Small intestine (tissue), 7 donors: ENCODE results near the gene CLSTN3. TPM values are rescaled to one million over a fixed set of nuclear protein-coding genes. Genes with fewer than 3 reads are reported as not detected.
"Not testable (repeated sequence)": the region's sequence is repeated elsewhere in the genome, so short reads cannot be mapped to it uniquely, and the experiment has no call there.

Experiments
- DNase-seq, 2 donors: peaks; one replicate each; pipeline versions ENCODE4 v3.0.0 to v3.0.0-alpha.2; 2013
- FAIRE-seq: peaks from 2 replicates; lab custom pipeline; 2012; peaks lifted over from hg19 to GRCh38; lab: Jason Lieb, UNC
- H3K27ac ChIP-seq, 3 donors: one replicate each; pipeline ENCODE4 v1.5.1; 2013; ENCODE audit warnings: low read length in 2 of 3, mild to moderate bottlenecking in 2 of 3, control low read depth in 1 of 3, inconsistent platforms in 1 of 3, low read depth in 1 of 3, moderate library complexity in 1 of 3
- H3K27me3 ChIP-seq, 3 donors: one replicate each; pipeline ENCODE4 v1.6.1; 2013; ENCODE audit warnings: low read length in 3 of 3, inconsistent platforms in 1 of 3; ENCODE audit not compliant: control insufficient read depth in 3 of 3, insufficient read depth in 3 of 3
- H3K36me3 ChIP-seq, 3 donors: one replicate each; pipeline ENCODE4 v1.6.1; 2013; ENCODE audit warnings: low read length in 3 of 3, inconsistent platforms in 1 of 3, low read depth in 1 of 3, mild to moderate bottlenecking in 1 of 3, moderate library complexity in 1 of 3; ENCODE audit not compliant: control insufficient read depth in 3 of 3, insufficient read depth in 2 of 3
- H3K4me1 ChIP-seq, 3 donors: one replicate each; pipeline ENCODE4 v1.6.1; 2013; ENCODE audit warnings: low read length in 2 of 3, inconsistent platforms in 1 of 3, low read depth in 1 of 3, mild to moderate bottlenecking in 1 of 3, moderate library complexity in 1 of 3; ENCODE audit not compliant: control insufficient read depth in 3 of 3, insufficient read depth in 2 of 3
- H3K4me3 ChIP-seq, 3 donors: one replicate each; pipeline ENCODE4 v1.5.1; 2013; ENCODE audit warnings: low read length in 3 of 3, control low read depth in 1 of 3, inconsistent platforms in 1 of 3, low read depth in 1 of 3, mild to moderate bottlenecking in 1 of 3, moderate library complexity in 1 of 3
- H3K9me3 ChIP-seq, 2 donors: one replicate each; pipeline ENCODE4 v1.6.1; 2013; ENCODE audit warnings: low read depth in 1 of 2, low read length in 1 of 2; ENCODE audit not compliant: control insufficient read depth in 2 of 2, insufficient read depth in 1 of 2
- WGBS, 3 donors: extraction: QIAGEN DNeasy Blood & Tissue Kit; methylation state at CpG; one replicate each; pipeline ENCODE4 v1.1.7; 2013; 5-methylcytosine and 5-hydroxymethylcytosine counted together
- polyA plus RNA-seq, 4 donors: library from polyadenylated mRNA; stranded (reverse) in 3 of 4; unstranded in 1 of 4; fragments of 200-250 nt in 3 of 4; fragments of 120-200 nt in 1 of 4; gene quantifications; one replicate each; pipeline versions ENCODE4 v1.2.1 to v1.2.3, GENCODE V29; 2013
- donor health status: healthy with polysubstance abuse.
- donor health status: control.
- donor health status: control.
- donor health status: Bipolar disorder and iron deficiency.
- donor health status: healthy.

CLSTN3 gene
- polyA plus RNA-seq, 4 donors, result 6.5 to 61.6 (median 13.8) TPM

DNA sequence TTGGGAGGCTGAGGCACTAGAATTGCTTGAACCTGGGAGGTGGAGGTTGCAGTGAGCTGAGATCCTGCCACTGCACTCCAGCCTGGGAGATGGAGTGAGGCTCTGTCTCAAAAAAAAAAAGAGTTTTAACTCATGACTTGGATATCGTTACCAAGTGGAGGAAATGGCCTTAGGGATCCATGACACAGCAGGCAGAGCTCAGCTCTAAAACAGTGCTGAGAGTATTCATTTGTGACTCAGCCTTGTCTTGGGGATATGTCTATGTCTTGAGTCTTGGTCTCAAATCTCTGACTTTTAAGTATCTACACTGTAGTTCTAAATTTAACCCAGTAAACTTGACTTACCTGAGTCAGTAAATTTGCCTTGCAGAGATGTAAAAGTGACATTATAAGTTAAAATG lies 50.5 kb downstream of the CLSTN3 start:
- H3K4me3 ChIP-seq, result no peak overlapping the region
- FAIRE-seq (no peak), DNase-seq (no peak)
- H3K36me3 ChIP-seq, result no peaks in the 10 kb centered on the region
- peaks cover 0 to 4% (median 0%) of the 10 kb centered on the region in 3 donors for H3K27me3 ChIP-seq
- no peaks in the 10 kb centered on the region for H3K9me3 ChIP-seq
- 65 to 91% (median 73%) methylated on average over 1 of the region's 1 CpG for WGBS, 3 donors
- H3K27ac ChIP-seq, result no peak overlapping the region
- H3K4me1 ChIP-seq, result no peaks in the 10 kb centered on the region

DNA sequence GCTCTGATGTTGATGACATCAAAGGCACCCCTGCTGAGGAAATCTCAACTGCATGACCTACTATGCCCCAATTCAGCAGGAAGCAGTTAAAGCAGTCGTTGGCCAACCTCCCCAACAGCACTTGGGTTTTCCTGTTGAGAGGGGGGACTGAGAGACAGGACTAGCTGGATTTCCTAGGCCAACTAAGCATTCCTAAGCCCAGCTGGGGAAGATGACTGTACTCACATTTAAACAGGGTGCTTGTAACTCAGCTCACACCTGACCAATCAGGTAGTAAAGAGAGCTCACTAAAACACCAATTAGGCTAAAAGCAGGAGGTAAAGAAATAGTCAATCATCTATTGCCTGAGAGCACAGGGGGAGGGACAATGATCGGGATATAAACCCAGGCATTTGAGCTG lies 55.9 kb downstream of the CLSTN3 start:
- H3K36me3 ChIP-seq, DNase-seq, H3K9me3 ChIP-seq, H3K4me3 ChIP-seq, H3K27me3 ChIP-seq, H3K27ac ChIP-seq, FAIRE-seq: not testable (repeated sequence)
- peaks cover 0 to 10% (median 0%) of the 10 kb centered on the region in 3 donors for H3K4me1 ChIP-seq
- 45 to 69% (median 65%) methylated on average over 2 of the region's 2 CpGs for WGBS, 3 donors

DNA sequence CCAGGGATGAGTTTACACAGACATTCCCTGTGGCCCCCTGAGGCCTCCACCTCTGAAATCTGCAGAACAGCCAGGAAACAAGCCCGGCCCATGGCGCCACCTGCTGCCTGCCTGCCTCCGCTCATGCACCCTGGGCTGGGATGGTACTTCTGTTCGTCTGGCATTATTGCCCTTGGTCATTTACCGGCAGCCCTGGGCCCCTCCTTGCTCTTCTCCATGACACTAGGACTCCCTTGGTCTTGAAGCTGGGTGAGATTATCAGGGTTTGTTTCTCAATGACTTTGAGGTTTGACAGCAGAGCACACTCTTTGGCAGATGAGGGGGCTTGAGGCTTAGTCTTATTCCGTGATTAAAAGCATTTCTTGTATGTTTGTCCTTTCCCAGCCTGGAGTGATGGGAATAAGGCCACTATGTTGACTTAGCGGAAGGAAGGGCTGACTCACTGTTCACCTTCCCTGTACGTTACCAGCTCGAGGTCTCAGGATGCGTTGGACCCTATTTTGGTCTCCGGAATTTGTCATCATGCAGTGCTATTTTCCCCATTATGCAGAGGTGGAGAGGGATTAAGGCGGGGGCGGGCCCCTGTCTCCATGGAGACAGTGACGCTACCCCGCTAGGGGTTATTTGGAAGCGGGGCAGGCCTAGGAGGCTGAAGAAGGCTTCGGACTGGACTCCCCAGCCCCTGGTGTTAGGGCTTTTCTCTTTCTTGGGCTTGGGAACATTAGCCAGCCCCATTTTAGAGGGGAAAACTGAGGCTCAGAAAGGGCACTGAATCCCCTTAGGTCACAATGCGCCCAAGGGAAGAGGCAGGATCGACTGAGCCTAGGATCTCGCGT lies 58.6 kb downstream of the CLSTN3 start:
- no peaks in the 10 kb centered on the region for H3K27me3 ChIP-seq
- no peaks in the 10 kb centered on the region for H3K9me3 ChIP-seq
- WGBS, 3 donors, result 1 to 3% (median 2%) methylated on average over 21 of the region's 21 CpGs
- FAIRE-seq, result no peak
- DNase-seq, result peak; percentile 53 to 86
- H3K4me3 ChIP-seq, result peak overlapping the region; percentile 79 to 91 (median 80)
- peaks cover 0 to 4% (median 1%) of the 10 kb centered on the region in 3 donors for H3K36me3 ChIP-seq
- peak overlapping the region in 2 of 3 donors; percentile 68 to 92 for H3K27ac ChIP-seq
- H3K4me1 ChIP-seq, result peaks cover 0 to 10% (median 0%) of the 10 kb centered on the region in 3 donors

GRCh38 chr12:7189398-7190267 lies 59.5 kb downstream of the CLSTN3 start, which contains the start of gene PEX5:
PEX5 (plus strand) TSS chr12:7189686; CDS start chr12:7190378, 692 bp downstream.
- WGBS, 3 donors, result 0 to 1% (median 0%) methylated on average over 52 to 68 of the region's 68 CpGs
- no peaks in the 10 kb centered on the region for H3K9me3 ChIP-seq
- FAIRE-seq (no peak), DNase-seq (peak; percentile 95)
- peaks cover 0 to 10% (median 0%) of the 10 kb centered on the region in 3 donors for H3K4me1 ChIP-seq
- peaks cover 0 to 5% (median 4%) of the 10 kb centered on the region in 3 donors for H3K36me3 ChIP-seq
- H3K4me3 ChIP-seq, result peak within 1 kb of the TSS; percentile 79 to 91 (median 80)
- peak within 1 kb of the TSS; percentile 8 to 92 (median 68) for H3K27ac ChIP-seq
- H3K27me3 ChIP-seq, result no peaks in the 10 kb centered on the region

- FAIRE-seq (no peak), DNase-seq (peak; percentile 6 to 23)
- Histone ChIP-seq H3K9me3 (no peaks in the 10 kb centered on the region), H3K4me3 (peak overlapping the region; percentile 63 to 91 (median 79)), H3K36me3 (peaks cover 0 to 5% (median 4%) of the 10 kb centered on the region in 3 donors), H3K27me3 (no peaks in the 10 kb centered on the region), H3K27ac (peak overlapping the region in 2 of 3 donors; percentile 8 to 75), H3K4me1 (peaks cover 0 to 10% (median 0%) of the 10 kb centered on the region in 3 donors)
- 14 to 27% (median 25%) methylated on average over 17 of the region's 17 CpGs for WGBS, 3 donors
These were observed 60.3 kb downstream of the CLSTN3 start for GRCh38 chr12:7190268-7191055.

DNA sequence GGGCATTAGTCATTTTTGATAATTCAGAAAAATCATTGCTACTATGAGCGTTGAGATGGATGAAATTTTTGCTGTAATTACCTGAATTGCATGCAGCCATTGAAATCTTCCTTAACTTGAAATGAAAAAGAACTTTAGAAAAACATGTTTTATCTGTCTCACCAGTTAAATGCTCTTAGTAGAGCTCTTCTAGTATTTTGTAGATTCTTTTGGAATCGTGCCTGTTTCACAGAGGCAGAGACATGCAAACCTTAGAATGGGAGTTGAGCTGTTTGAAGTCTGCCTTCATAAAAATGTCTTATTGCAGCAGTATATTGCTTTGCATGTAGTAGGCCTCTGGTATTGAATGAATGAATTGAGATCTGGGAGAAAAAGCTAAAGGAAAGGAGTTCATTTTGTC lies 63.5 kb downstream of the CLSTN3 start:
- FAIRE-seq, result no peak
- Histone ChIP-seq H3K36me3 (peaks cover 0 to 5% (median 4%) of the 10 kb centered on the region in 3 donors), H3K4me1 (peaks cover 0 to 8% (median 0%) of the 10 kb centered on the region in 3 donors), H3K27ac (no peak overlapping the region), H3K4me3 (no peak overlapping the region), H3K27me3 (no peaks in the 10 kb centered on the region), H3K9me3 (no peaks in the 10 kb centered on the region)
- WGBS, 3 donors, result 64 to 81% (median 75%) methylated on average over 2 of the region's 2 CpGs
- no peak for DNase-seq

DNA sequence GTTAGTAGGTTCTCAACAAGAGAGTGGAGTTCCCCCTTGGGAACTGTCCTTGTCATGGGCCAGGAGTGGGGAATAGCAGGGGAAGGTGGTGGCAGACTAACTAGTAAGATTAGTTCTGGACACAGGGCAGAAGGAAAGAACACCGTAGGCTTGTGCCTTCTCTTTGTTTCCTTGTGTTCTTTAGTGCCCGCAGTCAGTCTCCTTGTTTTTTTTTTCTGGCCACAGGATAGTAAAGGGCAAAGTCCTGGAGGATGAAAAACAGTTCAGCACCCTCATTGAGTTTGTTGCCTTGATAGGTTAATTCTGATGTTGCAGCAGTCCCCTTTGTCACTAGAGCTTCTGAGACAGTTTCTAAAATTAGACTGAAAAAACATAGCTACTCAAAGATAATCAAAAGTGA lies 67.7 kb downstream of the CLSTN3 start:
- DNase-seq (peak; percentile 77 to 82), FAIRE-seq (no peak)
- Histone ChIP-seq H3K36me3 (peaks cover 7 to 21% (median 9%) of the 10 kb centered on the region in 3 donors), H3K4me1 (peaks cover 0 to 5% (median 0%) of the 10 kb centered on the region in 3 donors), H3K27me3 (no peaks in the 10 kb centered on the region), H3K9me3 (no peaks in the 10 kb centered on the region), H3K27ac (peak overlapping the region; percentile 79 to 85 (median 80)), H3K4me3 (no peak overlapping the region)
- WGBS, 3 donors, result 13 to 59% (median 34%) methylated on average over 2 of the region's 2 CpGs
